Heart left ventricle (tissue), 13 donors: ENCODE data around the gene ZC3HAV1L.

Experiments
- CTCF ChIP-seq, 12 donors: fragments of 200-600 bp; sonication (generic) in 4 of 12; IDR thresholded peaks; one replicate each; pipeline versions ENCODE4 v1.5.0 to v1.8.0; 2018 to 2022; ENCODE audit warnings: antibody characterized with exemption in 12 of 12, mild to moderate bottlenecking in 5 of 12
- POLR2A ChIP-seq, 2 donors: fragments of 450-650 bp; IDR thresholded peaks; one replicate each; pipeline ENCODE4 v1.6.1; 2017; ENCODE audit warnings: antibody characterized with exemption in 2 of 2, mild to moderate bottlenecking in 2 of 2, moderate library complexity in 2 of 2
- donor health status: ischemic (EF 13 %, LVEDD 7.1; RV severe dilation, severe dysfunction).
- donor health status: DM: no; HTN: yes; CAD: no.
- donor health status: DM: no; HTN: no; CAD: no.
- donor health status: ischemic (EF 25% LVEDD 6.9; RV normal size, moderate dysfunction).
- donor health status: ischemic (EF 25% LVEDD 5.7; RV mildly dilated, moderate dysfunction).
- donor health status: ischemic (EF 35%, LVEDD 5.7; RV mildly dilated, moderate dysfunction).
- donor health status: nonischemic (EF 11% LVEDD 7.7; RV severe dilation, severe dysfunction).
- donor health status: DM: yes; HTN: yes; CAD: no.
- donor health status: PGD.
- donor health status: ischemic (EF 29% LVEDD 5.4; RV normal size, mild dysfunction).
- donor health status: nonischemic (EF 23%, LVEDD 6.1; RV moderate dilation, normal function).

GRCh38 chr7:138979988-138980562 is 55.8 kb downstream of the ZC3HAV1L start:
- TF ChIP-seq CTCF (IDR thresholded peaks at IDR 0.05) = no peak
- TF ChIP-seq POLR2A (IDR thresholded peaks at IDR 0.05) = no peak
